ENCODE results near the gene CDH23. TPM values are rescaled to one million over a fixed set of nuclear protein-coding genes. Genes with fewer than 3 reads are reported as not detected.

Gene CDH23
- total and polyA plus RNA-seq, 9 of the 15 experiments (the other 6 are each of a cell fraction or from before 2014, with no cell fraction given): 0.18 to 1.2 (median 0.47) TPM

- TF ChIP-seq, protein P1, sequence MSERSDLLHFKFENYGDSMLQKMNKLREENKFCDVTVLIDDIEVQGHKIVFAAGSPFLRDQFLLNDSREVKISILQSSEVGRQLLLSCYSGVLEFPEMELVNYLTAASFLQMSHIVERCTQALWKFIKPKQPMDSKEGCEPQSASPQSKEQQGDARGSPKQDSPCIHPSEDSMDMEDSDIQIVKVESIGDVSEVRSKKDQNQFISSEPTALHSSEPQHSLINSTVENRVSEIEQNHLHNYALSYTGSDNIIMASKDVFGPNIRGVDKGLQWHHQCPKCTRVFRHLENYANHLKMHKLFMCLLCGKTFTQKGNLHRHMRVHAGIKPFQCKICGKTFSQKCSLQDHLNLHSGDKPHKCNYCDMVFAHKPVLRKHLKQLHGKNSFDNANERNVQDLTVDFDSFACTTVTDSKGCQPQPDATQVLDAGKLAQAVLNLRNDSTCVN (CRISPR knock-in tag; IDR thresholded peaks at IDR 0.05): no peak
- TF ChIP-seq TBL1XR1 (IDR thresholded peaks at IDR 0.05; ENCODE audit: low read length in 2 of 2): no peak
- TF ChIP-seq CREBBP (IDR thresholded peaks at IDR 0.05; ENCODE audit: low read depth, low read length): no peak
- no peak for TF ChIP-seq BRCA1 (IDR thresholded peaks at IDR 0.05)
- no peak for TF ChIP-seq BRCA1 (CRISPR knock-in tag; IDR thresholded peaks at IDR 0.05)
- no peak for TF ChIP-seq MLX (CRISPR knock-in tag; conservative IDR thresholded peaks at IDR 0.05)
- TF ChIP-seq SREBF2 (CRISPR knock-in tag; IDR thresholded peaks at IDR 0.05): no peak
- TF ChIP-seq NFYB (IDR thresholded peaks at IDR 0.05; ENCODE audit: extremely low read depth, insufficient read length): no peak
- no peak for TF ChIP-seq RUNX1 (IDR thresholded peaks at IDR 0.05; ENCODE audit: low read depth)
- TF ChIP-seq HNRNPL (IDR thresholded peaks at IDR 0.05; ENCODE audit: low read depth, low read length): no peak
- TF ChIP-seq CBFA2T2 (conservative IDR thresholded peaks at IDR 0.05): no peak
Measured at GRCh38 chr10:71348850-71349249, 47.9 kb upstream of the CDH23 start (continued).
